Left cardiac atrium (tissue), 4 donors: Measurements from ENCODE around the gene FASTKD1. TPM values are rescaled to one million over a fixed set of nuclear protein-coding genes. Genes with fewer than 3 reads are reported as not detected.
A peak's percentile ranks its signal among the peaks of the same experiment; 100 is the strongest.

Source experiments
- ATAC-seq, 2 donors: fragments of 200-7000 bp; cut with Tn5 transposase; one replicate each; pipeline ENCODE4 v1.9.1; 2020; ENCODE audit warnings: mild to moderate bottlenecking in 2 of 2, moderate library complexity in 2 of 2
- DNase-seq: peaks from one replicate; pipeline ENCODE4 v3.0.0-alpha.2; 2020
- intact Hi-C, 2 donors: fragments of 100-400 bp; cut with DNase I; formaldehyde crosslinking; loops; one replicate each; pipeline versions ENCODE4 v1.14.1 to v1.15.1; 2022 to 2023
- total RNA-seq, 2 donors: library from RNA; stranded (reverse); fragmentation: NEBNext Ultra II Directional; extraction: Animal tissue kit (Norgen Biotek cat#: 25700); gene quantifications; one replicate each; pipeline ENCODE4 v1.2.1, GENCODE V29; 2021
- donor health status: DM: no; HTN: yes; CAD: no.
- donor health status: DM: no; HTN: yes; CAD: no; lungs with severe emphysema.
- donor health status: DM: yes; HTN: yes; CAD: no.
- donor health status: Dilated cardiomyopathy.

FASTKD1 gene
- total RNA-seq, 2 donors from 2014 or later = 45.1 to 66.4 TPM

- ATAC-seq (no peak), DNase-seq (no peak)
- intact Hi-C loops = no loop called here
These were observed 60.6 kb downstream of the FASTKD1 start for GRCh38 chr2:169513094-169513493.

DNA sequence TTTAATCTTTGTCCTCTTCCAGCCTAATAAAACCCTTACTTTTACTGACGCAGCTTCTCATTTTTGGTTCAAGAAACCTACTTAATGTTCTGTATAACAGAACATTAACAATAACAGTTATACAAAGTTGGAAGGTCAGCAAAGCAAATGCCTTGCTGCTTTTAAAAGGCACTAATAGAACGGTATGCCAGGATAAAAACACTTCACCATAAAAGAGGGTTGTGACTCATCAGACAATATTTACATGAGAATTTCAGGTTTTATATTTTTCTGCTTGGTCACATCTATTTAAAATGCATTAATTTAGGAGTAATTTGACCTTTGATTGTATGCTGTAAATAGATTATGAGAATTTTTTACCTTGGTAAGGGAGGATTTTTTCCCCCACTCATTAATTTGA lies 61.1 kb downstream of the FASTKD1 start:
- intact Hi-C loops = no loop called here
- DNase-seq (no peak), ATAC-seq (no peak)

- ATAC-seq (no peak), DNase-seq (no peak)
- intact Hi-C loops = no loop called here
These were observed 61.8 kb downstream of the FASTKD1 start for GRCh38 chr2:169511818-169512217.

- ATAC-seq = no peak
- intact Hi-C loops = no loop called here
- no peak for DNase-seq
These were observed 63.2 kb downstream of the FASTKD1 start for GRCh38 chr2:169510496-169510895.

DNA sequence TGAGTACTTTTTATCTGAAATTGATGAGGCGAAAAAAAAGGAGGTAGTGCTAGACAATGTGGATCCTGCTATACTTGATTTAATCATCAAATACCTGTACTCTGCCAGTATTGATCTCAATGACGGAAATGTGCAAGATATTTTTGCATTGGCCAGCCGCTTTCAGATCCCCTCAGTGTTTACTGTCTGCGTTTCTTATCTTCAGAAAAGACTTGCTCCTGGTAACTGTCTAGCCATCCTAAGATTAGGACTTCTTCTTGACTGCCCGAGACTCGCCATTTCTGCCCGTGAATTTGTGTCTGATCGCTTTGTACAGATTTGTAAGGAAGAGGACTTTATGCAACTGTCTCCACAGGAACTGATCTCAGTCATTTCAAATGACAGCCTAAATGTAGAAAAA lies 63.7 kb downstream of the FASTKD1 start:
- DNase-seq (no peak), ATAC-seq (no peak)
- intact Hi-C loops = no loop called here

DNA sequence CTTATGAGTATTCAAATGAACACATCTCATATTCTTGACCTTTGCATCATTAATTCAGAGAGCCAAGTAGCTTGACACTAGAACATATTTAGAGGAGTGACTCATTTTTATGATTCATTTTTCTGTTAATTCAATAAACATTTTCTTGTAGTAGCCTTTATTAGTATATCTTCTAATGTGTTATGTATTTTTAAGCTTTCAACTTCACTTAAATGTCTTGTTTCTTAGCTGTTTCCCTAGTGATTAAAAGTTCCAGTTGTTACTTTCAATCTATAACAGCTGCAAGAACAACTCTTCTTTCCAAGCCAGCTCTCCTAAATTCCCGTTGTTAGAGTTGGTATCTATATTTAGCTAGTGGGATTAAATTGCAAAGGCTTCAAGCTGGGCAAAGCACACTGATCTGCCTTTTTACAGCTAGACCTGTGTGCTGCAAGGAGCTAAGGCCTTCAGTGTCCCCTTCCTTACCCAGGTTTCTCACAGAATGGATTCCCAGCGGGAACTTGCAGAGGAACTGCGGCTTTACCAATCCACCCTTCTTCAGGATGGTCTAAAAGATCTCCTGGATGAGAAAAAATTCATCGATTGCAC lies 64.3 kb downstream of the FASTKD1 start, which contains the start of gene KLHL41:
Gene KLHL41, plus strand, starts transcription at position 405 of the 588 bp plus-strand sequence. Its CDS starts 77 bp downstream, at position 482.
- peak; percentile 83 to 85 for ATAC-seq
- no peak for DNase-seq
- intact Hi-C loops = no loop called here

- DNase-seq (no peak), ATAC-seq (no peak)
- intact Hi-C loops = no loop called here
These were observed 66.0 kb downstream of the FASTKD1 start for GRCh38 chr2:169507698-169508097.

GRCh38 chr2:169504651-169505050 lies 69.0 kb downstream of the FASTKD1 start:
- no peak for ATAC-seq
- intact Hi-C loops = no loop called here
- no peak for DNase-seq

GRCh38 chr2:169495310-169495928 lies 78.2 kb downstream of the FASTKD1 start:
- ATAC-seq = no peak
- intact Hi-C loops = no loop called here

DNA sequence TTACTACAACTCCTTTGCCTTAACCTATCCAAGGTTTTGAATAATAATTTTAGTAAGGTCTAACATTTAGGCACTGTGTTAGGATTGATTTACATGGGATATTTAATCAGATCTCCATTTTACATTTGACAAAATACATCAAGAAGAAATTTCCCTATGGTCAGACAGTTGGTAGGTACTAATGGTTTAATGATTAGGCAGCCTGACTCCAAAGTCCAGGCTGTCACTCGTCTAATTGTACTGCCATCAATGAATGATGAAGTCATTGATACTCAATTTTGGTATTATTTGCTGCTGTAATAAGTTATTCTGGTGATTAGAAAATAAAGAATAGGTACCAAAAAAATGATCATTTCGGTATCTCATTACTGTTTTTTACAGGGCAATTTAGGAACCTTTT lies 80.3 kb downstream of the FASTKD1 start:
- intact Hi-C loops = no loop called here
- no peak for ATAC-seq
- DNase-seq = no peak

More at GRCh38 chr2:169495310-169495928, 78.2 kb downstream of the FASTKD1 start:
- no peak for DNase-seq

DNA sequence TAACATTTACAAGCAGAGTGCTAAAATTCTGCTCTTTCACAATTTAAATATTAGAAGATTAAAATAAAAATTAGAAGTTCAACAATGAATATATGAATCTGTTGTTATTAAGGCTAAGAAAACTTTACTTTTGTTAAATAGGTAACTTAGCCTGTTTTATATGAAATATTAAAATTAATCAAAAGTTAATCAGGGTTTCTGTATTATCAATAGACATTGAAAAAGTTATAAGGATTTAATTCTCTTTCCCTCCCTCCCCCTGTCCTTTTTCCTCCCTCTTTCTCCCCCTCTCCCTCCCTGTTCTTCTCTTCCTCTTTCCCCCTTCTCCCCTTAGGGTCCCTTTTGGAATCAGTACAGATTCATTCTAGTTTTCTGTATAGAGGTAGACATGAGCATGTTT lies 82.3 kb downstream of the FASTKD1 start:
- ATAC-seq (no peak), DNase-seq (no peak)
- intact Hi-C loops = no loop called here

- ATAC-seq (no peak), DNase-seq (no peak)
- intact Hi-C loops = no loop called here
These were observed 82.8 kb downstream of the FASTKD1 start for GRCh38 chr2:169490834-169491233.

GRCh38 chr2:169486487-169486886 lies 87.2 kb downstream of the FASTKD1 start:
- no peak for ATAC-seq
- DNase-seq = no peak
- intact Hi-C loops = no loop called here

DNA sequence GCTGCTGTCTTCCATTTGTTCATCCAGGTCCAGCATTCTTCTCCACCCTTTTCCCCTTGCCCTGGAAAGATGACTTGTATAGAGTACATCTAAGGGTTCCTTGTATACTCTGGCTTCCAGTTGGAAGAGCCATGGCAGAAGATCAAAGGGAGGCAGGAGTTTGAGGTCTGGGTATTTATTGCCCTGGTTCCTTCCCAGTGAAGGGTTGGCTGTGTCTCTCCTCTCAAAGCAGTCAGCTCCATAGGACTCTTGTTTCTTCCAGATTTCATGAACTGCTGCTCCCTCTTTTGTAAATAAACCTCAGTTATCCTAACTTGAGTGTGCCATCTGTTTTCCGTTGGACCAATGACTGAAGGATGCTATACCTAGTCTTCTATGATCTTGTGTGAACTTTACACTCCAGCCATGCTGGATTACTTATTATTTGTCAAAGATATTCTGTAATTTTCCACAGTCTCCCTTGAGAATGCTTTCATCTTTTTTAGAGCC lies 88.0 kb downstream of the FASTKD1 start:
- ATAC-seq = no peak

GRCh38 chr2:169480079-169480465 lies 93.6 kb downstream of the FASTKD1 start:
- ATAC-seq (no peak), DNase-seq (no peak)
- intact Hi-C loops = no loop called here

More for the DNA sequence above, 88.0 kb downstream of the FASTKD1 start:
- intact Hi-C loops = no loop called here
- no peak for DNase-seq

Other genes starting within 250 kb of the FASTKD1 start
- gene LRP2, start 211.3 kb downstream of the FASTKD1 start, total RNA-seq = 1 to 10 TPM; 1.8 to 2.9 TPM
- 1 to 10 TPM; 6.7 to 8.5 TPM for gene BBS5, start 94.4 kb downstream of the FASTKD1 start, total RNA-seq
- 10 to 100 TPM; 92.0 to 95.9 TPM for gene KLHL41, start 64.2 kb downstream of the FASTKD1 start, total RNA-seq
- 10 to 100 TPM; 33.7 to 45.3 TPM for gene PPIG, start 10.5 kb upstream of the FASTKD1 start, total RNA-seq
- under 1 TPM in 1 of 2 donors, not detected in 1; 0.16 TPM for gene CFAP210, start 120.5 kb upstream of the FASTKD1 start, total RNA-seq
- gene PHOSPHO2, start 120.6 kb upstream of the FASTKD1 start, total RNA-seq = 1 to 10 TPM; 3.4 to 3.9 TPM
- 10 to 100 TPM; 19.5 to 22.5 TPM for gene KLHL23, start 160.0 kb upstream of the FASTKD1 start, total RNA-seq
- 10 to 100 TPM; 57.4 to 75.3 TPM for gene SSB, start 225.0 kb upstream of the FASTKD1 start, total RNA-seq